GM18873 (cell line): Measurements from ENCODE around the gene PNRC2.
"Not testable (repeated sequence)": the region's sequence is repeated elsewhere in the genome, so short reads cannot be mapped to it uniquely, and the experiment has no call there.

ENCODE experiments used
- ATAC-seq: cut with Tn5 transposase; IDR thresholded peaks from one replicate; pipeline ENCODE4 v1.9.1; 2021; ENCODE audit warnings: mild to moderate bottlenecking, moderate library complexity, moderate number of reproducible peaks; ENCODE audit not compliant: unreplicated experiment, low FRiP score

Gene PNRC2

DNA sequence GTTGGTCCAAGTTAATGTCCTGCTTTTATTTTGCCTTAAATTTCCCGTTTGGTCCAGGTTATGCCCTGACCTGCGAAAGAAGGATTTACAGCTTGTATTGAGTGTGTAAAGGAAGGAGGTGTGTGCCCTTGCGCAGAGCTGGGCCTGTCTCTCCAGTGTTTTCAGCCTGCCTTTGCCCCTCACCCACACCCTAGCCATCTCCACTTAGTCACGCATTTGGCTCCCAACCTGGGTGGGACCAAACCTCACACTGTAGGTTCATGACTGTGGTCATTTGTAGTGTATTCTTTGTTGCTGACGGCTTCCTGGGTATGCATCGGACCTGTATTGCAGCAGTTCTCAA, 21.1 kb downstream of the PNRC2 start:
- no peak for ATAC-seq

GRCh38 chr1:23984417-23985186, 25.0 kb downstream of the PNRC2 start:
- no peak for ATAC-seq

DNA sequence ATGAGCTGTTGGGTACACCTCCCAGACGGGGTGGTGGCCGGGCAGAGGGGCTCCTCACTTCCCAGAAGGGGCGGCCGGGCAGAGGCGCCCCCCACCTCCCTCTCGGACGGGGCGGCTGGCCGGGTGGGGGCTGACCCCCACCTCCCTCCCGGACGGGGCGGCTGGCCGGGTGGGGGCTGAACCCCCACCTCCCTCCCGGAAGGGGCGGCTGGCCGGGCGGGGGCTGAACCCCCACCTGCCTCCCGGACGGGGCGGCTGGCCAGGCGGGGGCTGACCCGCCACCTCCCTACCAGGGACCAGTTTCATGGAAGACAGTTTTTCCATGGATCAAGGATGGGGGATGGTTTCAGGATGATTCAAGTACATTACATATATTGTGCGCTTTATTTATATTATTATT, 27.4 kb downstream of the PNRC2 start:
- not testable (repeated sequence) for ATAC-seq

GRCh38 chr1:23989263-23989662, 29.6 kb downstream of the PNRC2 start:
- no peak for ATAC-seq

DNA sequence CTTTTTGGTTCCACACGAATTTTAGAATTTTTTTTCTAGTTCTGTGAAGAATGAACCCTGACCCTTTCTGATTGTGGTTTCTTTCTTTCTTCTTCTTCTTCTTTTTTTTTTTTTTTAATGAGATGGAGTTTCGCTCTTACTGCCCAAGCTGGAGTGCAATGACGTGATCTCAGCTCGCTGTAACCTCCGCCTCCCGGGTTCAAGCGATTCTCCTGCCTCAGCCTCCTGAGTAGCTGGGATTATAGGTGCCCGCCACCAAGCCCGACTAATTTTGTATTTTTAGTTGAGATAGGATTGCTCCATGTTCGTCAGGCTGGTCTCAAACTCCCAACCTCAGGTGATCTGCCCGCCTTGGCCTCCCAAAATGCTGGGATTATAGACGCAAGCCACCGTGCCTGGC, 32.4 kb downstream of the PNRC2 start:
- not testable (repeated sequence) for ATAC-seq

DNA sequence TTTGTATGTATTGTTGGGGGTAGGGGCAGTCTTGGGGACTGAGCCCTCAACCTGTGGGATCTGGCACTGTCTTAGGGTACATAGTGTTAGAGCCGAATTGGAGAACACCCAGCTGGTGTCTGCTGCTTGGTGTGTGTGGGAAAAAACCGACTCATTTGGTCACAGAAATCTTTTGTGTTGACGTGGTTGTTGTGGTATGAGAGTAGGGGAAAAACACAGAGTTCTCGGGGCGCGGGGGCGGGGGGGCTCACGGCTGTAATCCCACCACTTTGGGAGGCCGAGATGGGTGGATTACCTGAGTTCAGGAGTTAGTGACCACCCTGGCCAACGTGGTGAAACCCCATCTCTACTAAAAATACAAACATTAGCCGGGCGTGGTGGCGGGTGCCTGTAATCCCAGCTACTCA, 35.8 kb downstream of the PNRC2 start:
- no peak for ATAC-seq

GRCh38 chr1:23996700-23997229, 37.1 kb downstream of the PNRC2 start:
- ATAC-seq, result no peak

GRCh38 chr1:23997812-23998211, 38.2 kb downstream of the PNRC2 start:
- ATAC-seq, result no peak

DNA sequence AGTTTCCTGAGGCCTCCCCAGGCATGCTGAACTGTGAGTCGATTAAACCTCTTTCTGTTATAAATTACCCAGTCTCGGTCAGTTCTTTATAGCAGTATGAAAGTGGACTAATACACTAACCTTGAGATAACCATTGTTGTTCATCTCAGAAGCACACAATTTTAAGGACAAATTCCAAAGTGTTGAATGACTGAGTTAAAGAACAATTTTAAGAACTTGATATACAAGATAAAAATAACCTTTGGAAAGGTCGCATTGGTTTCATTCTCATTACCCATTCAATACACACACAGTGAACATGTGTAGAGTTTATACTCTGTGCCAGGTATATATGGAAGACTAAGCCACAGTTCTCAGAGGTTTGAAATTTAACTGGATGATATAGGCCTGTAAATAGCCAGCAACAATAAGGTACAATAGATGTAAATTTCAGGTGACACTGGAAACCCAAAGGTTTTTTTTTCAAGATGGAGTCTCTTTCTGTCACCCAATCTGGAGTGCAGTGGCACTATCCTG, 39.6 kb downstream of the PNRC2 start:
- no peak for ATAC-seq

DNA sequence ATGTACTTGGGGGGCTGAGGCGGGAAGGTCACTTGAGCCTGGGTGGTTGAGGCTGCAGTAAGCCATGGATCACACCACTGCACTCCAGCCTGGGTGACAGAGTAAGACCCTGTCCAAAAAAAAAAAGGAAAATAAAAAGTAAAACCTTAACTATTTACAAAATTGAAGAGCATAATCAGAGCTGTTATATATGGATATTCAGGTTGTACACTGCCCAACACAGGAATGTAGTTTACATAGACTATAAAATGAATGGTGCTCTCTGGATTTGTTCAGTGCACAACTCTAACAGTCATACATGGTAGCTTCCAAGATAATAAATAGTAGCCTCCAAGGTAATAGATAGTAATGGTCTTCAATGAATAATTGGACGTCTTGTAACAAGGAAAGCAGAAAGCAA, 43.1 kb downstream of the PNRC2 start:
- ATAC-seq, result no peak

GRCh38 chr1:24003331-24003972, 43.8 kb downstream of the PNRC2 start:
- ATAC-seq, result no peak

DNA sequence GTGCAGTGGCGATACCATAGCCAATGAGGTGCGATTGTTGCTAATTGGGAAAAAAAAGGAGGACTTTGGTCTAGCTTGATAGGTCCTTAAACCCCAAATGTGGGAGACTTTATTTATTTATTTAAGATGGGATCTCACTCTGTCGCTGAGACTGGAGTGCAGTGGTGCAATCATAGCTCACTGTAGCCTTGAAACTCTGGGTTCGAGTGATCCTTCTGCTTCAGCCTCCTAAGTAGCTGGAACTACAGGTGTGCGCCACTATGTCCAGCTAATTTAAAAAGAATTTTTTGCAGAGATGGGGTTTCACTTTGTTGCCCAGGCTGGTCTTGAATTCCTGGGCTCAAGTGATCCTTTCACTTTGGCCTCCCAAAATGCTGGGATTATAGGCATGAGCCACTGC, 44.5 kb downstream of the PNRC2 start:
- ATAC-seq, result no peak

GRCh38 chr1:24005163-24005562, 45.5 kb downstream of the PNRC2 start:
- no peak for ATAC-seq

GRCh38 chr1:24007079-24007478, 47.5 kb downstream of the PNRC2 start:
- ATAC-seq, result no peak

DNA sequence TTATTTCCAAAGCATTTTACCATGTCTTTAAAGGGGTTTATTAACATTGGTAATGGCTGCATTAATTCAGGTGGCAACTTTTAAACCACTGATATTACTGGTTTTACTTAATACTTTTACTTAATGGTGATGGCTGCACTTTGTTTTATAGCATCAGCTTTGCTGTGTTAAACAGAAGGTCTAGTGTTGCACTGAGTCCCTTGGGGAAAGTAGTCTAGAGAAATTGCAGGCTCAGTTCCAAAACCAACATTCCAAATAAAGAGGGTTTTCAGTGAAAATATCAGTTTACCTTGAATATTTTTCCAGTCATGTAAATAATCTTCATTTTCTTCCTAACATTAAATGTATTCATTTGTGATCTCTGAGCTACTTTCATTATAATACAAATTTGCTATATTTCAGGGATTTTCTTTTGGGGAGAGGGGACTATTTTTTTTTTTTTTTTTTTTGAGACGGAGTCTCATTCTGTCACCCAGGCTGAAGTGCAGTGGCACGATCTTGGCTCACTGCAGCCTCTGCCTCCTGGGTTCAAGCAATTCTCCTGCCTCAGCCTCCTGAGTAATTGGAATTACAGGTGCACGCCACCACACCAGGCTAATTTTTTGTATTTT, 49.1 kb downstream of the PNRC2 start:
- ATAC-seq, result not testable (repeated sequence)

- ATAC-seq, result no peak
Observed at GRCh38 chr1:24009406-24009805, 49.8 kb downstream of the PNRC2 start.

DNA sequence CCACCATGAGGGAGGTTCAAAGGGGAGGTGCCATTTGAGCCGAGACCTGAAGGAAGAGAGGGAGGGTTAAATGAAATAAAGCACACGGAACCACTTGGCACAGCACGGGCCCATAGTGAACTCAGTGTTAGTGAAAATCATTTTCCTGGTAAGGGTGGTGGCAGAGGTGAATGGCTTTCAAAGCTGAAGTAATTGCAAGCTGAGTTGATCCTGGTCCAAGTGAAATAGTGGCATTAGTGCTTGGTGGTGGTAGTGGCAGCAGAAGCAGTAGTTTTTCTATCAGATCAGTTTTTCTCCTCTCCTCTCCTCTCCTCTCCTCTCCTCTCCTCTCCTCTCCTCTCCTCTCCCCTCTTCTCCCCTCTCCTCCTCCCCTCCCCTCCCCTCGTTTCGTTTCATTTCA, 51.0 kb downstream of the PNRC2 start:
- ATAC-seq, result no peak

- not testable (repeated sequence) for ATAC-seq
Observed at GRCh38 chr1:24012878-24013277, 53.2 kb downstream of the PNRC2 start.
